Measurements from ENCODE around the gene HEMK1. TPM values are rescaled to one million over a fixed set of nuclear protein-coding genes. Genes with fewer than 3 reads are reported as not detected.

HEMK1 gene
- total RNA-seq, 2 experiments from 2014 or later = 19.3 to 27.4 TPM

DNA sequence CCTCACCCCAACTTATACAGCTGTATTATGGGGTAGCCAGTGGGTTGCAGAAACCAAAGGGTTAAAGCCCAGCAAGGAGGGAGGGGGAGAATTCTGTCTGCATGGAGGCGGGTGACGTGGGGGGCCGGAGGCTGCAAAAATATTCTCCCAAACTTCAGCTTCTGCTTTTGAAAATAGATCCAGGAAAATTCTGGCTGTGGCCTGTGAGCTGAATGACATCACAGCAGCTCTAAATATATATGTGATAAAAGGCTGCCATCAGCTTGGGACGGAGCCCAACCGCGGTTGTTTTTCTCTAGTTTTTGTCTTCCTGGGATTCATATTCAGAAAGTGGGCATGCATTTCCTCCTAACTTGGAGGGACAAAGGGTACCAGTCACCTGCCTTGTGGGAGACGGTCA is 75.2 kb downstream of the HEMK1 start:
- no peaks in the 10 kb centered on the region for H3K9me2 ChIP-seq (ENCODE audit: insufficient read depth, low read length)
- intact Hi-C loops (cut with micrococcal nuclease; ENCODE audit: unreplicated experiment) = no loop called here
- no peaks in the 10 kb centered on the region for H4K20me1 ChIP-seq (ENCODE audit: insufficient read depth, low read length)
- no peak for TF ChIP-seq CTCF (conservative IDR thresholded peaks at IDR 0.05; ENCODE audit: low read length)
- TF ChIP-seq EZH2phosphoT487 (IDR thresholded peaks at IDR 0.05; ENCODE audit: borderline replicate concordance, low read depth, low read length) = no peak
- BruUV-seq (replicated peaks) = no TSS peak
- H3K9me3 ChIP-seq (ENCODE audit: low read length) = no peaks in the 10 kb centered on the region
- H2AFZ ChIP-seq (ENCODE audit: low read length) = no peak overlapping the region
- POLR2A ChIA-PET = interaction anchor here (0.7 kb wide), 1 partner anchor 17 kb away, joined by 3 read pairs; no protein-coding TSS in a partner anchor
- H3K4me2 ChIP-seq (ENCODE audit: low read length) = no peak overlapping the region
- CTCF ChIA-PET (ENCODE audit: unreplicated experiment) = no interaction called here
- H3K79me2 ChIP-seq (ENCODE audit: insufficient read depth, low read depth, low read length) = no peaks in the 10 kb centered on the region
- H3K27ac ChIP-seq (ENCODE audit: low read depth, low read length, poor library complexity, severe bottlenecking) = no peak overlapping the region
- peaks cover 11% of the 10 kb centered on the region; the same call in 1 of the 2 replicates for H3K36me3 ChIP-seq (ENCODE audit: insufficient read depth, low read length)
- DNase-seq (ENCODE audit: low spot score) = no peak
- no peaks in the 10 kb centered on the region for H3K4me1 ChIP-seq (ENCODE audit: insufficient read depth, low read length, poor library complexity, severe bottlenecking)
- no peak overlapping the region for H3K4me3 ChIP-seq (ENCODE audit: low read depth, low read length, poor library complexity, severe bottlenecking)

DNA sequence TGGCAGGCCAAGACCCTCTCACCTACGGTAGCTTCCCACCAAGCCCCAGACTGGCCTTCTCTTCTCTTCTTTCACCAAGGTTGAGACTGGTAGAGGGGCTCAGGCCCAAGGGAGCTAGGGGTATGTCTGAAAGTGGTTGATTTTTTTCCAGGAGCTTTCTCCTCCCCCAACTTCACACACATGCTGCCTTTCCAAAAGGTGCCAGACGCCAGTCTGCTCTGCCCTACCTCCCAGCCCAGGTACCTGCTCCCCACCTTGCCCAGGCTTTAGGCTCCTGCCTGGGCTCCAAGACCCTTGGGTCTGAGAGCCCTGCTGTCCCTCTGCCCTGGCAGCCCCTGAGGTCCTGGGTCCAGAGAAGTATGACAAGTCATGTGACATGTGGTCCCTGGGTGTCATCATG is 76.1 kb downstream of the HEMK1 start:
- no TSS peak for BruUV-seq (replicated peaks)
- Histone ChIP-seq H3K4me2 (ENCODE audit: low read length) (no peak overlapping the region), H3K27ac (ENCODE audit: low read depth, low read length, poor library complexity, severe bottlenecking) (no peak overlapping the region), H3K9me2 (ENCODE audit: insufficient read depth, low read length) (no peaks in the 10 kb centered on the region), H3K79me2 (ENCODE audit: insufficient read depth, low read depth, low read length) (no peaks in the 10 kb centered on the region), H4K20me1 (ENCODE audit: insufficient read depth, low read length) (no peaks in the 10 kb centered on the region), H3K36me3 (ENCODE audit: insufficient read depth, low read length) (peaks cover 11% of the 10 kb centered on the region; the same call in 1 of the 2 replicates), H3K4me1 (ENCODE audit: insufficient read depth, low read length, poor library complexity, severe bottlenecking) (no peaks in the 10 kb centered on the region), H2AFZ (ENCODE audit: low read length) (no peak overlapping the region), H3K9me3 (ENCODE audit: low read length) (no peaks in the 10 kb centered on the region), H3K4me3 (ENCODE audit: low read depth, low read length, poor library complexity, severe bottlenecking) (no peak overlapping the region)
- ChIA-PET POLR2A (no interaction called here), CTCF (ENCODE audit: unreplicated experiment) (interaction anchor here (0.6 kb wide), 1 partner anchor 514 kb away, joined by 4 read pairs; no protein-coding TSS in a partner anchor)
- intact Hi-C loops (cut with micrococcal nuclease; ENCODE audit: unreplicated experiment) = no loop called here
- TF ChIP-seq EZH2phosphoT487 (IDR thresholded peaks at IDR 0.05; ENCODE audit: borderline replicate concordance, low read depth, low read length) (no peak), CTCF (conservative IDR thresholded peaks at IDR 0.05; ENCODE audit: low read length) (no peak)
- no peak for DNase-seq (ENCODE audit: low spot score)

Other genes with a start within 250 kb of the HEMK1 start
- 15.3 and 19.7 TPM in 2 replicates for gene HYAL2, start 246.8 kb upstream of the HEMK1 start, total RNA-seq (2014; rRNA removed; shearing (Covaris generic))
- 7.6 and 7.7 TPM in 2 replicates for gene HYAL2, start 246.8 kb upstream of the HEMK1 start, total RNA-seq (2022)
- 24.5 and 26.9 TPM in 2 replicates for gene TUSC2, start 241.3 kb upstream of the HEMK1 start, total RNA-seq (2014; rRNA removed; shearing (Covaris generic))
- gene TUSC2, start 241.3 kb upstream of the HEMK1 start, total RNA-seq (2022) = 20.2 and 20.4 TPM in 2 replicates
- gene RASSF1, start 228.7 kb upstream of the HEMK1 start, total RNA-seq (2014; rRNA removed; shearing (Covaris generic)) = 35.8 and 36.0 TPM in 2 replicates
- gene RASSF1, start 228.7 kb upstream of the HEMK1 start, total RNA-seq (2022) = 33.0 and 33.9 TPM in 2 replicates
- 1.7 and 1.8 TPM in 2 replicates for gene ZMYND10, start 223.8 kb upstream of the HEMK1 start, total RNA-seq (2014; rRNA removed; shearing (Covaris generic))
- gene ZMYND10, start 223.8 kb upstream of the HEMK1 start, total RNA-seq (2022) = 2.8 and 3.0 TPM in 2 replicates
- 38.6 and 52.5 TPM in 2 replicates for gene NPRL2, start 218.7 kb upstream of the HEMK1 start, total RNA-seq (2014; rRNA removed; shearing (Covaris generic))
- 27.9 and 36.0 TPM in 2 replicates for gene NPRL2, start 218.7 kb upstream of the HEMK1 start, total RNA-seq (2022)
- 16.2 and 28.0 TPM in 2 replicates for gene CYB561D2, start 218.7 kb upstream of the HEMK1 start, total RNA-seq (2014; rRNA removed; shearing (Covaris generic))
- gene CYB561D2, start 218.7 kb upstream of the HEMK1 start, total RNA-seq (2022) = 17.8 and 18.7 TPM in 2 replicates
- gene TMEM115, start 210.0 kb upstream of the HEMK1 start, total RNA-seq (2014; rRNA removed; shearing (Covaris generic)) = 14.5 and 18.9 TPM in 2 replicates
- 16.2 and 17.1 TPM in 2 replicates for gene TMEM115, start 210.0 kb upstream of the HEMK1 start, total RNA-seq (2022)
- gene CACNA2D2, start 65.9 kb upstream of the HEMK1 start, total RNA-seq (2014; rRNA removed; shearing (Covaris generic)) = 0.09 TPM in 1 of 2 replicates, not detected in the other
- gene CACNA2D2, start 65.9 kb upstream of the HEMK1 start, total RNA-seq (2022) = 0.21 and 0.28 TPM in 2 replicates
- 3.9 and 8.0 TPM in 2 replicates for gene C3orf18, start 1.8 kb upstream of the HEMK1 start, total RNA-seq (2014; rRNA removed; shearing (Covaris generic))
- gene C3orf18, start 1.8 kb upstream of the HEMK1 start, total RNA-seq (2022) = 8.0 and 9.5 TPM in 2 replicates
- gene CISH, start 42.3 kb downstream of the HEMK1 start, total RNA-seq (2014; rRNA removed; shearing (Covaris generic)) = 0.05 TPM in 1 of 2 replicates, not detected in the other
- not detected in 2 replicates for gene CISH, start 42.3 kb downstream of the HEMK1 start, total RNA-seq (2022)
- 17.5 and 24.1 TPM in 2 replicates for gene MAPKAPK3, start 47.6 kb downstream of the HEMK1 start, total RNA-seq (2014; rRNA removed; shearing (Covaris generic))
- gene MAPKAPK3, start 47.6 kb downstream of the HEMK1 start, total RNA-seq (2022) = 20.3 and 25.2 TPM in 2 replicates
- not detected in 2 replicates for gene DOCK3, start 105.4 kb downstream of the HEMK1 start, total RNA-seq (2014; rRNA removed; shearing (Covaris generic))
- not detected in 2 replicates for gene DOCK3, start 105.4 kb downstream of the HEMK1 start, total RNA-seq (2022)